Keratinocyte (primary cell): Measurements from ENCODE around the gene KDM4B. TPM values are rescaled to one million over a fixed set of nuclear protein-coding genes. Genes with fewer than 3 reads are reported as not detected.

Experiments
- DNase-seq: peaks from one replicate; pipeline ENCODE4 v3.0.0-alpha.2; 2011; ENCODE audit warnings: low read depth, missing footprints, low spot score
- FAIRE-seq: peaks from 2 replicates; lab custom pipeline; 2011; peaks lifted over from hg19 to GRCh38; lab: Jason Lieb, UNC
- H2AFZ ChIP-seq: 2 replicates; pipeline ENCODE4 v1.6.0; 2012; ENCODE audit warnings: low read length, control low read depth, inconsistent platforms; ENCODE audit not compliant: control insufficient read depth
- H3K27ac ChIP-seq: 2 replicates; pipeline ENCODE4 v1.5.1; 2011; ENCODE audit warnings: low read length; ENCODE audit not compliant: control insufficient read depth, insufficient read depth
- H3K27me3 ChIP-seq: 3 replicates; pipeline ENCODE4 v1.6.0; 2011; ENCODE audit warnings: low read length; ENCODE audit not compliant: control insufficient read depth, insufficient read depth; ENCODE audit errors: extremely low read depth
- H3K36me3 ChIP-seq, 2 experiments: 2 replicates in 1 of 2; 3 replicates in 1 of 2; pipeline ENCODE4 v1.5.1; 2011; ENCODE audit warnings: low read length in 2 of 2, mild to moderate bottlenecking in 1 of 2; ENCODE audit not compliant: control insufficient read depth in 2 of 2, insufficient read depth in 2 of 2; ENCODE audit errors: extremely low read depth in 1 of 2
- H3K4me1 ChIP-seq: 3 replicates; pipeline ENCODE4 v1.5.1; 2011; ENCODE audit warnings: low read length; ENCODE audit not compliant: control insufficient read depth, insufficient read depth; ENCODE audit errors: extremely low read depth
- H3K4me2 ChIP-seq: 3 replicates; pipeline ENCODE4 v1.6.0; 2011; ENCODE audit warnings: low read depth, low read length; ENCODE audit not compliant: control insufficient read depth, insufficient read depth; ENCODE audit errors: extremely low read depth
- H3K4me3 ChIP-seq, 3 experiments: fragments of 200-600 bp in 1 of 3; sonication (generic) in 1 of 3; 2 replicates in 2 of 3; 3 replicates in 1 of 3; pipeline ENCODE4 v1.5.1; 2011 to 2016; ENCODE audit warnings: low read length in 3 of 3, mild to moderate bottlenecking in 3 of 3, control low read depth in 2 of 3, inconsistent platforms in 1 of 3, low read depth in 1 of 3, mixed read lengths in 1 of 3, mixed run types in 1 of 3, moderate library complexity in 1 of 3; ENCODE audit not compliant: control insufficient read depth in 2 of 3, insufficient read depth in 2 of 3; ENCODE audit errors: extremely low read depth in 1 of 3
- H3K79me2 ChIP-seq: 2 replicates; pipeline ENCODE4 v1.6.0; 2012; ENCODE audit warnings: low read length; ENCODE audit not compliant: control insufficient read depth, insufficient read depth
- H3K9ac ChIP-seq: 3 replicates; pipeline ENCODE4 v1.6.0; 2011; ENCODE audit warnings: low read length; ENCODE audit not compliant: control insufficient read depth, insufficient read depth; ENCODE audit errors: extremely low read depth
- H3K9me1 ChIP-seq: 3 replicates; pipeline ENCODE4 v1.6.0; 2011; ENCODE audit warnings: low read length; ENCODE audit not compliant: control insufficient read depth, insufficient read depth; ENCODE audit errors: extremely low read depth
- H3K9me3 ChIP-seq: 2 replicates; pipeline ENCODE4 v1.5.1; 2012; ENCODE audit warnings: low read depth, low read length; ENCODE audit not compliant: control insufficient read depth
- H4K20me1 ChIP-seq: 3 replicates; pipeline ENCODE4 v1.6.0; 2011; ENCODE audit warnings: low read length; ENCODE audit not compliant: control insufficient read depth, insufficient read depth; ENCODE audit errors: extremely low read depth
- EZH2 ChIP-seq: IDR thresholded peaks from one replicate; pipeline ENCODE4 v1.6.1; 2012; ENCODE audit warnings: inconsistent platforms, mild to moderate bottlenecking, low read length, moderate library complexity
- dilution Hi-C: fragments of 300-500 bp; cut with MboI; formaldehyde crosslinking; loops from one replicate; pipeline ENCODE4 v1.7.0; 2020; ENCODE audit warnings: low sequenced_read_pairs; ENCODE audit not compliant: extremely low pct_ligation_motif_present
- polyA plus RNA-seq, 5 experiments: library from polyadenylated mRNA; depleted of rRNA in 3 of 5; stranded (reverse) in 3 of 5; stranded (forward) in 1 of 5; unstranded in 1 of 5; fragments of >200 nt; gene quantifications; 1 replicate in 1 of 5; 2 replicates in 3 of 5; 3 replicates in 1 of 5; pipeline versions ENCODE4 v1.2.1 to v1.2.3, GENCODE V29; 2011 to 2012; ENCODE audit warnings: missing spikeins in 2 of 5, low read depth in 1 of 5, low replicate concordance in 1 of 5
- TF ChIP-seq, protein P1 (sequence below), 3 experiments: IDR thresholded peaks in 1 of 3; conservative IDR thresholded peaks in 1 of 3; optimal IDR thresholded peaks in 1 of 3; 2 replicates in 2 of 3; 3 replicates in 1 of 3; pipeline versions ENCODE3 to v1.5.1; 2011; ENCODE audit warnings: low read length in 3 of 3, mild to moderate bottlenecking in 3 of 3, moderate library complexity in 2 of 3, control low read depth in 1 of 3, inconsistent platforms in 1 of 3; ENCODE audit not compliant: insufficient read depth in 2 of 3; ENCODE audit errors: extremely low read depth in 1 of 3

Gene KDM4B
- polyA plus RNA-seq, 1 donor (not counting 4 experiments of a cell fraction or from before 2014, with no cell fraction given) = 6.2 TPM

GRCh38 chr19:5114727-5115126, 145.8 kb downstream of the KDM4B start:
- dilution Hi-C loops = no loop called here
- Histone ChIP-seq H3K9me3 (no peaks in the 10 kb centered on the region), H3K79me2 (no peaks in the 10 kb centered on the region), H3K27me3 (no peaks in the 10 kb centered on the region), H3K9me1 (no peaks in the 10 kb centered on the region), H3K9ac (no peak overlapping the region), H2AFZ (no peak overlapping the region), H3K4me2 (no peak overlapping the region), H4K20me1 (no peaks in the 10 kb centered on the region), H3K4me3 (no peak overlapping the region), H3K4me1 (no peaks in the 10 kb centered on the region), H3K27ac (no peak overlapping the region), H3K36me3 (peaks cover 12 to 23% of the 10 kb centered on the region in 2 experiments)
- no peak for TF ChIP-seq EZH2
- TF ChIP-seq, protein P1, sequence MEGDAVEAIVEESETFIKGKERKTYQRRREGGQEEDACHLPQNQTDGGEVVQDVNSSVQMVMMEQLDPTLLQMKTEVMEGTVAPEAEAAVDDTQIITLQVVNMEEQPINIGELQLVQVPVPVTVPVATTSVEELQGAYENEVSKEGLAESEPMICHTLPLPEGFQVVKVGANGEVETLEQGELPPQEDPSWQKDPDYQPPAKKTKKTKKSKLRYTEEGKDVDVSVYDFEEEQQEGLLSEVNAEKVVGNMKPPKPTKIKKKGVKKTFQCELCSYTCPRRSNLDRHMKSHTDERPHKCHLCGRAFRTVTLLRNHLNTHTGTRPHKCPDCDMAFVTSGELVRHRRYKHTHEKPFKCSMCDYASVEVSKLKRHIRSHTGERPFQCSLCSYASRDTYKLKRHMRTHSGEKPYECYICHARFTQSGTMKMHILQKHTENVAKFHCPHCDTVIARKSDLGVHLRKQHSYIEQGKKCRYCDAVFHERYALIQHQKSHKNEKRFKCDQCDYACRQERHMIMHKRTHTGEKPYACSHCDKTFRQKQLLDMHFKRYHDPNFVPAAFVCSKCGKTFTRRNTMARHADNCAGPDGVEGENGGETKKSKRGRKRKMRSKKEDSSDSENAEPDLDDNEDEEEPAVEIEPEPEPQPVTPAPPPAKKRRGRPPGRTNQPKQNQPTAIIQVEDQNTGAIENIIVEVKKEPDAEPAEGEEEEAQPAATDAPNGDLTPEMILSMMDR (optimal IDR thresholded peaks at IDR 0.05 in 1 of 3, IDR thresholded peaks at IDR 0.05 in 1 of 3, conservative IDR thresholded peaks at IDR 0.05 in 1 of 3; ENCODE audit: extremely low read depth in 1 of 3, insufficient read depth in 2 of 3, low read length in 3 of 3) = no peak
- no peak for DNase-seq
- no peak for FAIRE-seq

GRCh38 chr19:5115351-5115750, 146.4 kb downstream of the KDM4B start:
- TF ChIP-seq, protein P1 (optimal IDR thresholded peaks at IDR 0.05 in 1 of 3, IDR thresholded peaks at IDR 0.05 in 1 of 3, conservative IDR thresholded peaks at IDR 0.05 in 1 of 3; ENCODE audit: extremely low read depth in 1 of 3, insufficient read depth in 2 of 3, low read length in 3 of 3) = no peak
- TF ChIP-seq EZH2 = no peak
- H3K4me3 ChIP-seq = no peak overlapping the region
- FAIRE-seq (no peak), DNase-seq (no peak)
- no peaks in the 10 kb centered on the region for H3K4me1 ChIP-seq
- H3K79me2 ChIP-seq = no peaks in the 10 kb centered on the region
- dilution Hi-C loops = no loop called here
- no peaks in the 10 kb centered on the region for H4K20me1 ChIP-seq
- H2AFZ ChIP-seq = no peak overlapping the region
- peaks cover 12 to 23% of the 10 kb centered on the region in 2 experiments for H3K36me3 ChIP-seq
- no peak overlapping the region for H3K9ac ChIP-seq
- H3K27me3 ChIP-seq = no peaks in the 10 kb centered on the region
- no peaks in the 10 kb centered on the region for H3K9me3 ChIP-seq
- no peak overlapping the region for H3K27ac ChIP-seq
- no peak overlapping the region for H3K4me2 ChIP-seq
- no peaks in the 10 kb centered on the region for H3K9me1 ChIP-seq
